Stimulated activated CD4-positive, alpha-beta T cell treated with anti-CD3 and anti-CD28 coated beads, Interleukin-12 subunit alpha, Interleukin-12 subunit beta, amount 100 ng/mL, for 48 hours (primary cell): Measurements from ENCODE around the gene ENKUR.
"Not testable (repeated sequence)": the region's sequence is repeated elsewhere in the genome, so short reads cannot be mapped to it uniquely, and the experiment has no call there.

ENCODE experiments used
- DNase-seq, 3 donors: peaks; one replicate each; pipeline ENCODE4 v3.0.0-alpha.2; 2020; ENCODE audit warnings: low read depth in 2 of 3, low spot score in 1 of 3

The ENKUR gene

GRCh38 chr10:25024528-25024927 lies 8.6 kb upstream of the ENKUR start:
- DNase-seq: no peak

- no peak for DNase-seq
Observed at GRCh38 chr10:25023278-25023677, 7.3 kb upstream of the ENKUR start.

- no peak for DNase-seq
Observed at GRCh38 chr10:25018703-25019102, 2.7 kb upstream of the ENKUR start.

GRCh38 chr10:25017661-25018060 lies 1.7 kb upstream of the ENKUR start:
- no peak for DNase-seq

- peak in 2 of 3 donors; percentile 0 to 6 for DNase-seq
Observed at GRCh38 chr10:25017154-25017590, 1.2 kb upstream of the ENKUR start.

- peak; percentile 93 to 99 (median 97) for DNase-seq
Observed at GRCh38 chr10:25016376-25017153, 607 bp upstream of the ENKUR start, which contains the start of gene THNSL1. Gene THNSL1, plus strand, starts transcription at chr10:25016612. Its CDS starts 6,612 bp downstream, at chr10:25023224.

GRCh38 chr10:25014579-25014978 lies 1.4 kb downstream of the ENKUR start:
- no peak for DNase-seq

GRCh38 chr10:25011591-25011990 lies 4.4 kb downstream of the ENKUR start:
- not testable (repeated sequence) for DNase-seq

GRCh38 chr10:24998044-24998443 lies 17.9 kb downstream of the ENKUR start:
- DNase-seq: no peak

- no peak for DNase-seq
Observed at GRCh38 chr10:24995072-24995471, 20.9 kb downstream of the ENKUR start.

GRCh38 chr10:24993237-24993958 lies 22.6 kb downstream of the ENKUR start:
- no peak for DNase-seq

- DNase-seq: no peak
Observed at GRCh38 chr10:24992512-24993133, 23.3 kb downstream of the ENKUR start.

GRCh38 chr10:24991298-24991697 lies 24.7 kb downstream of the ENKUR start:
- no peak for DNase-seq

- no peak for DNase-seq
Observed at GRCh38 chr10:24989867-24990266, 26.1 kb downstream of the ENKUR start.

- DNase-seq: no peak
Observed at GRCh38 chr10:24988831-24989640, 26.9 kb downstream of the ENKUR start.

- DNase-seq: no peak
Observed at GRCh38 chr10:24984906-24985305, 31.1 kb downstream of the ENKUR start.

- no peak for DNase-seq
Observed at GRCh38 chr10:24983946-24984345, 32.0 kb downstream of the ENKUR start.

GRCh38 chr10:24983130-24983529 lies 32.8 kb downstream of the ENKUR start:
- no peak for DNase-seq

GRCh38 chr10:24982319-24983112 lies 33.4 kb downstream of the ENKUR start:
- no peak for DNase-seq

- no peak for DNase-seq
Observed at GRCh38 chr10:24981161-24981710, 34.7 kb downstream of the ENKUR start.
